Coronary artery (tissue), 2 donors: ENCODE measurements around the gene TAOK3.

Source experiments
- DNase-seq: peaks from one replicate; pipeline ENCODE4 v3.0.0-alpha.2; 2017; ENCODE audit warnings: low spot score
- H3K27ac ChIP-seq, 2 donors: fragments of 200-600 bp; sonication (generic); one replicate each; pipeline ENCODE4 v1.5.1; 2016 to 2019
- H3K4me3 ChIP-seq: fragments of 200-600 bp; sonication (generic); 2 replicates; pipeline ENCODE4 v1.5.1; 2016; ENCODE audit warnings: mild to moderate bottlenecking, moderate library complexity
- CTCF ChIP-seq: fragments of 200-600 bp; sonication (generic); IDR thresholded peaks from one replicate; pipeline ENCODE4 v1.5.1; 2019; ENCODE audit warnings: antibody characterized with exemption

The TAOK3 gene

GRCh38 chr12:118377021-118377883, 4.5 kb upstream of the TAOK3 start:
- no peak for DNase-seq
- peak overlapping the region; percentile 90 to 95 for H3K27ac ChIP-seq
- H3K4me3 ChIP-seq: peak overlapping the region; percentile 95
- TF ChIP-seq CTCF: no peak

GRCh38 chr12:118376089-118377020, 3.6 kb upstream of the TAOK3 start, which contains the start of gene SUDS3:
TSS of gene SUDS3 (plus strand) at chr12:118376555. CDS start at chr12:118376692, 137 bp downstream.
- TF ChIP-seq CTCF: peak; percentile 96
- Histone ChIP-seq H3K27ac (peak within 1 kb of the TSS; percentile 90 to 95), H3K4me3 (peak within 1 kb of the TSS; percentile 95)
- DNase-seq: peak; percentile 93

GRCh38 chr12:118375348-118375747, 2.6 kb upstream of the TAOK3 start:
- TF ChIP-seq CTCF: no peak
- no peak for DNase-seq
- peak overlapping the region; percentile 90 to 95 for H3K27ac ChIP-seq

GRCh38 chr12:118374909-118375308, 2.2 kb upstream of the TAOK3 start:
- Histone ChIP-seq H3K27ac (peak overlapping the region; percentile 90 to 95), H3K4me3 (no peak overlapping the region)
- DNase-seq: no peak
- no peak for TF ChIP-seq CTCF

More at GRCh38 chr12:118375348-118375747, 2.6 kb upstream of the TAOK3 start:
- H3K4me3 ChIP-seq: peak overlapping the region; percentile 95

GRCh38 chr12:118374126-118374725, 1.5 kb upstream of the TAOK3 start:
- no peak for TF ChIP-seq CTCF
- H3K4me3 ChIP-seq: peak overlapping the region; percentile 98
- no peak for DNase-seq
- H3K27ac ChIP-seq: peak overlapping the region in 1 of 2 donors; percentile 89

- Histone ChIP-seq H3K4me3 (peak overlapping the region; percentile 98), H3K27ac (peak overlapping the region in 1 of 2 donors; percentile 89)
- no peak for DNase-seq
- TF ChIP-seq CTCF: no peak
Observed at GRCh38 chr12:118373616-118374015, 909 bp upstream of the TAOK3 start.
